B cell (primary cell): ENCODE results near the gene FNDC3A. TPM values are rescaled to one million over a fixed set of nuclear protein-coding genes. Genes with fewer than 3 reads are reported as not detected.
A peak's percentile ranks its signal among the peaks of the same experiment; 100 is the strongest.

Experiments used
- ATAC-seq: fragments of 200-7000 bp; cut with Tn5 transposase; one replicate; pipeline ENCODE4 v1.10.0; 2021; ENCODE audit warnings: low read depth, mild to moderate bottlenecking, moderate number of reproducible peaks, moderate library complexity
- CTCF ChIA-PET: fragments of 350-600 bp; sonication (Branson Sonifier 250); formaldehyde crosslinking; loops from one replicate; lab custom pipeline; 2021; ENCODE audit warnings: antibody characterized with exemption, inconsistent platforms; lab: Charles Lee
- POLR2A ChIA-PET: fragments of 350-600 bp; sonication (Branson Sonifier 250); formaldehyde crosslinking; loops from one replicate; lab custom pipeline; 2021; ENCODE audit warnings: antibody characterized with exemption; lab: Charles Lee
- DNase-seq: peaks from one replicate; pipeline ENCODE4 v3.0.0; 2013
- H2AFZ ChIP-seq: 2 replicates; pipeline ENCODE4 v1.6.1; 2012; ENCODE audit warnings: mild to moderate bottlenecking, low read depth, low read length; ENCODE audit not compliant: insufficient read depth, poor library complexity, severe bottlenecking
- H3K27ac ChIP-seq, 2 donors: 1 replicate in 1 of 2; 2 replicates in 1 of 2; pipeline ENCODE4 v1.5.1; 2012 to 2013; ENCODE audit warnings: low read length in 2 of 2, mild to moderate bottlenecking in 2 of 2, moderate library complexity in 1 of 2
- H3K27me3 ChIP-seq, 4 experiments: fragments of 200-600 bp in 1 of 4; sonication (generic) in 1 of 4; replicated peaks in 1 of 4; 1 replicate in 2 of 4; 2 replicates in 2 of 4; pipeline versions ENCODE4 v1.6.1 to v1.7.0; 2013 to 2016; ENCODE audit warnings: low read length in 3 of 4, mild to moderate bottlenecking in 2 of 4, mixed read lengths in 1 of 4, moderate library complexity in 1 of 4; ENCODE audit not compliant: insufficient read depth in 4 of 4, control insufficient read depth in 3 of 4; ENCODE audit errors: control extremely low read depth in 1 of 4
- H3K36me3 ChIP-seq, 2 experiments: replicated peaks in 1 of 2; 1 replicate in 1 of 2; 2 replicates in 1 of 2; pipeline versions ENCODE4 v1.6.1 to v1.7.1; 2013; ENCODE audit warnings: low read length in 1 of 2; ENCODE audit not compliant: insufficient read depth in 2 of 2, control insufficient read depth in 1 of 2; ENCODE audit errors: control extremely low read depth in 1 of 2, extremely low read depth in 1 of 2
- H3K4me1 ChIP-seq, 2 donors: fragments of 200-600 bp in 1 of 2; sonication (generic) in 1 of 2; 1 replicate in 1 of 2; 2 replicates in 1 of 2; pipeline versions ENCODE4 v1.5.1 to v1.6.1; 2013 to 2017; ENCODE audit warnings: low read length in 2 of 2; ENCODE audit not compliant: control insufficient read depth in 2 of 2, insufficient read depth in 2 of 2
- H3K4me2 ChIP-seq: replicated peaks from 2 replicates; pipeline ENCODE3; 2012; ENCODE audit warnings: mild to moderate bottlenecking, low read depth, low read length; ENCODE audit not compliant: poor library complexity, severe bottlenecking
- H3K4me3 ChIP-seq, 5 experiments: fragments of 200-600 bp in 1 of 5; sonication (generic) in 1 of 5; 1 replicate in 3 of 5; 2 replicates in 2 of 5; pipeline versions ENCODE4 v1.5.1 to v1.7.0; 2011 to 2016; ENCODE audit warnings: low read length in 4 of 5, mild to moderate bottlenecking in 4 of 5, low read depth in 2 of 5, control low read depth in 1 of 5, moderate library complexity in 1 of 5; ENCODE audit not compliant: insufficient read depth in 1 of 5; ENCODE audit errors: control extremely low read depth in 1 of 5, extremely low read depth in 1 of 5
- H3K79me2 ChIP-seq: fragments of 200-600 bp; sonication (generic); one replicate; pipeline ENCODE4 v1.6.0; 2016; ENCODE audit warnings: low read length; ENCODE audit not compliant: control insufficient read depth, insufficient read depth
- H3K9ac ChIP-seq: fragments of 200-600 bp; sonication (generic); 2 replicates; pipeline ENCODE4 v1.6.1; 2017; ENCODE audit warnings: mild to moderate bottlenecking, low read length, moderate library complexity
- H3K9me3 ChIP-seq, 3 donors: one replicate each; pipeline versions ENCODE4 v1.6.1 to v1.7.1; 2013; ENCODE audit warnings: low read length in 2 of 3; ENCODE audit not compliant: control insufficient read depth in 2 of 3, insufficient read depth in 1 of 3; ENCODE audit errors: control extremely low read depth in 1 of 3
- H4K20me1 ChIP-seq: 2 replicates; pipeline ENCODE4 v1.6.0; 2012; ENCODE audit warnings: mild to moderate bottlenecking, low read length; ENCODE audit not compliant: insufficient read depth, control insufficient read depth, poor library complexity, severe bottlenecking
- H3K27ac Mint-ChIP-seq: one replicate; pipeline ENCODE4 v1.8.0; 2021; ENCODE audit warnings: mixed read lengths
- H3K27me3 Mint-ChIP-seq: one replicate; pipeline ENCODE4 v1.8.0; 2021; ENCODE audit warnings: mixed read lengths
- H3K4me1 Mint-ChIP-seq: one replicate; pipeline ENCODE4 v1.8.0; 2021; ENCODE audit warnings: mixed read lengths
- H3K4me3 Mint-ChIP-seq: one replicate; pipeline ENCODE4 v1.8.0; 2021; ENCODE audit warnings: mixed read lengths
- H3K9me3 Mint-ChIP-seq: one replicate; pipeline ENCODE4 v1.8.0; 2022; ENCODE audit warnings: mixed read lengths; ENCODE audit not compliant: insufficient read depth
- CTCF ChIP-seq: fragments of 200-600 bp; IDR thresholded peaks from one replicate; pipeline ENCODE4 v1.8.0; 2022; ENCODE audit warnings: antibody characterized with exemption, mild to moderate bottlenecking
- EZH2 ChIP-seq: IDR thresholded peaks from 2 replicates; pipeline ENCODE4 v1.6.1; 2012; ENCODE audit warnings: borderline replicate concordance, low read depth, mild to moderate bottlenecking, moderate library complexity, low read length; ENCODE audit not compliant: insufficient read depth, poor library complexity, severe bottlenecking
- WGBS: methylation state at CpG from one replicate; pipeline ENCODE4 v1.1.5; 2013; ENCODE audit warnings: missing lambda C conversion rate; ENCODE audit not compliant: insufficient coverage; 5-methylcytosine and 5-hydroxymethylcytosine counted together
- intact Hi-C: fragments of 100-400 bp; cut with micrococcal nuclease; formaldehyde crosslinking; loops from one replicate; pipeline ENCODE4 v1.10.0; 2022
- polyA plus RNA-seq: library from polyadenylated mRNA; depleted of rRNA; stranded (reverse); fragments of >200 nt; gene quantifications from 2 replicates; pipeline ENCODE4 v1.2.3, GENCODE V29; 2012
- total RNA-seq, 2 donors: library from RNA; stranded (reverse); fragments of 120-200 nt in 1 of 2; gene quantifications; 1 replicate in 1 of 2; 2 replicates in 1 of 2; pipeline versions ENCODE4 v1.2.3 to v1.2.4, GENCODE V29; 2013 to 2022

The FNDC3A gene
- total and polyA plus RNA-seq, 2 donors (not counting 1 experiment from before 2014, with no cell fraction given), result 13.5 to 37.1 TPM

- peaks cover 7 to 12% of the 10 kb centered on the region in 2 experiments for H3K36me3 ChIP-seq
- ATAC-seq (no peak), DNase-seq (no peak)
- H3K4me3 ChIP-seq, result no peak overlapping the region
- no peaks in the 10 kb centered on the region for H3K27me3 ChIP-seq
- Mint-ChIP-seq H3K4me1 (peaks cover 27% of the 10 kb centered on the region), H3K27ac (no peak overlapping the region), H3K9me3 (no peaks in the 10 kb centered on the region), H3K4me3 (no peak overlapping the region), H3K27me3 (no peaks in the 10 kb centered on the region)
- WGBS, result 93% methylated on average over 5 of the region's 5 CpGs
- H2AFZ ChIP-seq, result no peak overlapping the region
- no peaks in the 10 kb centered on the region for H4K20me1 ChIP-seq
- H3K9ac ChIP-seq, result no peak overlapping the region
- CTCF ChIA-PET, result no interaction called here
- peaks cover 24 to 25% of the 10 kb centered on the region in 2 donors for H3K4me1 ChIP-seq
- intact Hi-C loops, result no loop called here
- peaks cover 0 to 11% (median 0%) of the 10 kb centered on the region in 3 donors for H3K9me3 ChIP-seq
- H3K79me2 ChIP-seq, result no peaks in the 10 kb centered on the region
- no peak overlapping the region for H3K4me2 ChIP-seq
- H3K27ac ChIP-seq, result no peak overlapping the region
- POLR2A ChIA-PET, result interaction anchor here (0.6 kb wide), 1 partner anchor 1546 kb away, joined by 3 read pairs; no protein-coding TSS in a partner anchor
- TF ChIP-seq EZH2 (no peak), CTCF (no peak)
Measured at GRCh38 chr13:49210669-49211068, 235.0 kb downstream of the FNDC3A start.

GRCh38 chr13:49213539-49213938, 237.8 kb downstream of the FNDC3A start:
- peak overlapping the region; percentile 28 for H3K4me2 ChIP-seq
- intact Hi-C loops, result no loop called here
- H3K27ac Mint-ChIP-seq, result no peak overlapping the region
- TF ChIP-seq EZH2, result no peak
- no peak for TF ChIP-seq CTCF
- DNase-seq, result peak; percentile 25
- WGBS, result no CpG with 5 or more reads among the region's 1 CpG
- no peaks in the 10 kb centered on the region for H3K79me2 ChIP-seq
- CTCF ChIA-PET, result no interaction called here
- no peak overlapping the region for H3K9ac ChIP-seq
- no peaks in the 10 kb centered on the region for H4K20me1 ChIP-seq
- H3K9me3 Mint-ChIP-seq, result no peaks in the 10 kb centered on the region
- H3K4me3 ChIP-seq, result no peak overlapping the region
- no peaks in the 10 kb centered on the region for H3K36me3 ChIP-seq
- no peak overlapping the region for H2AFZ ChIP-seq
- POLR2A ChIA-PET, result no interaction called here
- H3K4me1 Mint-ChIP-seq, result peaks cover 42% of the 10 kb centered on the region
- no peak overlapping the region for H3K27ac ChIP-seq
- H3K4me1 ChIP-seq, result peaks cover 28 to 33% of the 10 kb centered on the region in 2 donors
- H3K27me3 ChIP-seq, result peaks cover 0 to 14% (median 9%) of the 10 kb centered on the region in 4 experiments
- ATAC-seq, result peak; percentile 54
- H3K27me3 Mint-ChIP-seq, result peaks cover 21% of the 10 kb centered on the region
- H3K9me3 ChIP-seq, result peaks cover 0 to 30% (median 0%) of the 10 kb centered on the region in 3 donors
- peak overlapping the region; percentile 57 for H3K4me3 Mint-ChIP-seq
